HG03432 (cell line): ENCODE results near the gene CDC42BPB.

Source experiments
- ATAC-seq: cut with Tn5 transposase; IDR thresholded peaks from one replicate; pipeline ENCODE4 v1.9.1; 2021; ENCODE audit warnings: mild to moderate bottlenecking, moderate library complexity; ENCODE audit not compliant: unreplicated experiment

CDC42BPB gene

DNA sequence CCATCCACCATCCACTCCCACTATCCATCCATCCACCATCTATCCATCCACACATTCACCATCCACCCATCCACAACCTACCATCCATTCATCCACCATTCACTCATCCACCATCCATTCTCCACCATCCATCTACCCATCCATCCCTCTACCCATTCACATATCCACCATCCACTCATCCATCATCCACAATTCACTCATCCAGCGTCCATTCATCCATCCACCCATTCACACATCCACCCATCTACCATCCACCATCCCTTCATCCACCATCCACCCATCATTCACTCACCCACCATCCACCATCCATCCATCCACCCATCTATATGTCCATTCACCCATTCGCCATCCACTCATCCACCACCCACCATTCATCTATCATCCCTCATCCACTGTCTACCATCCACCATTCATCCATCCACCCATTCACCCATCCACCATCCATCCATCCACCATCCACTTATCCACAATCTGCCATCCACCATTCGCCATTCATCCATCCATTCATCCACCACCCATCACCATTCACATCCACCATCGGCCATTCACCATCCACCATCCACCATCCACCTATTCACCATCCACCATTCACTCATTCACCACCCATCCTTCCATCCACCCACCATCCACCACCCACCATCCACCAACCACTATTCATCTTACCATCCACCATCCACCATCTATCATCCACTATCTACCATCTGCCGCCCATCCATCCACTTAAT, 136.9 kb downstream of the CDC42BPB start:
- no peak for ATAC-seq

DNA sequence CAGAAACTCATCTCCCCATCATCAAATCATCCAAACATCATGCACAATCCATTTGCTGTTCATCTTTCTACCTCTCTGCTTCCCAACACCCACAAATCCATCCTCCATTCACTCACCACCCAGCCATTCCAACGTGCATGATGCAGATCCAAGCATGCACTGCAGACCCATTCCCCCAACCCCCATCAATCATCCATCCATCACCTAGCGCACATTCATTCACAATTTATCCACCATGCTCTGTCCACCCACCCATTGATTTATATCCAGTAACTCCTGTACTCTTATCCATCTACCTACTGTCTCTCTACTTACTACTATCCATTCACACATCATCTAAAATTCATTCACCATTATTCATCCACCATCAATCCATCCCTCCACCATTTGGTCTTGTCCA, 138.9 kb downstream of the CDC42BPB start:
- no peak for ATAC-seq

DNA sequence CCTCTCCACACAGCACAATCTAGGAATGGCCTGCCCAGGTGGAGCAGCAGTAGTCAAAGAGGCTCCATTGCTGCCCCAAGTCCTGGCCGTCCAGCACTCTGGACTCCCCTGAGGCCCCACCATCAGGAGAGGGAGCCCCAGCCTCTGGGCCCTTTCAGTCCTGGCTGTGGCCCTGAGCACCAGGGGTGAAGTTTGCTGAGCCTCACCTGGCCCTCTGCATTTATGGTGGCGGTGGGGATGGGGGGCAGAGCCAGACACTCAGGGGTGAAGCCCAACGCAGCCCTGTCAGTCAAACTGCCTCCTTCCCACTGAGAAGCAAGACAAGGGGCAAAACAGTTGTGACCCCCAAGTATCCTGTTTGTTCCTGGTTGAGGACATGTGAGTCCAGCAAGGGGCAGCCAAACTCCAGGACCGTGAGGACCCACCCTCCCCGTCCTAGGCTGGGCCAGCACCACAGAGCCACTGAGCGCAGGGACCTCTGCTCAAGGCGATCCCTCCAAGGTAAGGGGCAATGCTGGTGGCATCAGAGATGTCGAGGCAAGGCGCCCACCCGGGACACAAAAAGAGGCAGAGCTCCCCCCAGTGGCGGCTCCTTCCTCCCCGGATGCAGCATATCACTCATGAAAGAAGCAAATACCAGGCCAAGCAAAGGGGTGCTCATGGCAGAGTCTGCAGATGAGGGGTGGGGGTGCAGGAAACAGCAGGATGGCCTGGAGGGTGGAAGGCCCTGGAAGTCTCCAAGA, 139.7 kb downstream of the CDC42BPB start:
- no peak for ATAC-seq

DNA sequence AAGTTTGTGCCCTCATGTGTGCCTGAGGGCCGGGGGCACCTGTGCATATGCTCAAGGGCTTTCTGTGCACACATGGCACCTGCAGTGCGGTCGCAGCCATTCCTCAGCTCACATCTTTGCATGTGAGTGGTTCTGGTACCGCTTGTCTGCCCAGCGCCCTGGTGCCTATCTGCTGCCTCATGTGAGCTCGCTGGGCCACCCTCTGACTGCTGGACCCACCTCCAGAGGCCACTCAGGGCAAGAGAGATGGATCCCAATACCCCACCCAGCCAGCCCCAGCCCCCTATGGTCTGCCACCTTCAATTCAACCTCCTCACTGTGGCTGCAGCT, 140.3 kb downstream of the CDC42BPB start:
- ATAC-seq, result no peak

DNA sequence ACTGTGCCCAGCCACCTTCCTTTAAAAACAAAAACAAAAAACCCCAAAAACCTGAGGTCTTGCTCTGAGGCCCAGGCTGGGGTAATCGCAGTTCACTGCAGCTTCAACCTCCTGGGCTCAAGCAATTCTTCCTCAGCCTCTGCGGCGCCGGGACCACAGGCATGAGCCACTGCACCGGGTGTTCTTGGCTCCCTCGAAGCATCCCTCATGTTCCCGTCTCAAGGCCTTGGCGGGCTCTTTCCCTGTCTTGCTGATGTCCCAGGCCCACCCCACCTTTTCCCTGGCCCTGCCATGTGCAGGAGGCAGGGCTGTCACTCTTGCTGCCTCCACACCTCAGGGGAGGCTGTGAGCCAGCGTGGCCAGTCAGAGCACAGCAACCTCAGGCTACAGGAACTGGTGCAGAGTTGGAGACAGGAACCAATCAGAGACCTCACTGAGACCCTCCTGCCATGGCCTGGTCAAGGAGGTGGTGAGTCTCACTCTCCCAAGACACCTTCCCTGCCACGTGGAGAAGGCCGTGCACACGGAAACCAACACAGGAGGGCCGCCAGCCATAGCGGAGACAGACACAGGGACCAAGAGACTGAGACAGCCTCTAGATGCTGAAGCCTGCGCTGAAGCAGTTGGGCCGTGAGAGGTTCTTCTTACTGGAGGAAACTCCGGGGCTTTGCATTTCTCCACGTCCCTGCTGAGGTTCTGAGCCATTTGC, 140.8 kb downstream of the CDC42BPB start:
- no peak for ATAC-seq

DNA sequence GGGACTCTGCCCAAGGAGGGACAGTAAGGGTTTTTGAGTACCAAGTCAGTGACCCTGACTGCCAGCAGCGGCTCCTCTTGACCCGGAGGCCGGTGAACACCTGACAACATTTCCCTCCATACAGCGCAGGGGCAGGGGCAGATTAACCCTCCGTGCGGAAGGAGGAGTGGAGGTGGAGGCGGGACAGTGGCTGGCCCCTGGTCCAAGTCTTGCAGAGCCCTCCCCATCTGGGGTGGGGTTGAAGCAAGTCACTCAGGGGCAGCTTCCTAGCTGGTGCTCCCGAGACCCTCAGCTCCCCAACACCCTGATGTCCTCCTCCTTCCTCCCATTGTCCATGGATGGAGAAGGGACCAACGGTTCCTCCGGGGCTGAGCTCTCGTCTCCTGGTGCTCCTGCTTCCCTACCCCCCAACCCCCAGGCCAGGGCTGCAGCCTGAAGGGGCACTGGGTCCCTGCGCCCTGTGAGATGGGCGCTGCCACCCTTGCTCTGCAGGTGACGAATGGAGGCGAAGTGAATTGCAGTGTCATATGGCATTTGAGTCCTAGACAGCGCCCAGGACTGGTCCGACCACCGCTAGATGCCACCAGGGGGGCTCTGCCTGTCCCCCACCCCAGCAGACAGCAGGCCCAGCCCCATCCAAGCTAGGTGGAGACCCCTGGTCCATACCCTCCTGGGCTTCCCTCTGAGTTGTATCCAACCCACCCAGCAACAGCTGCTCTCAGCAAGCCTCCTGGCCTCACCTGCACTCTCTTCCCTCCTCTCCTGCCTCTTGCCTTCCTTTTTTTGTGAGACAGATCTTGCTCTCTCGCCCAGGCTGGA, 141.8 kb downstream of the CDC42BPB start:
- no peak for ATAC-seq

DNA sequence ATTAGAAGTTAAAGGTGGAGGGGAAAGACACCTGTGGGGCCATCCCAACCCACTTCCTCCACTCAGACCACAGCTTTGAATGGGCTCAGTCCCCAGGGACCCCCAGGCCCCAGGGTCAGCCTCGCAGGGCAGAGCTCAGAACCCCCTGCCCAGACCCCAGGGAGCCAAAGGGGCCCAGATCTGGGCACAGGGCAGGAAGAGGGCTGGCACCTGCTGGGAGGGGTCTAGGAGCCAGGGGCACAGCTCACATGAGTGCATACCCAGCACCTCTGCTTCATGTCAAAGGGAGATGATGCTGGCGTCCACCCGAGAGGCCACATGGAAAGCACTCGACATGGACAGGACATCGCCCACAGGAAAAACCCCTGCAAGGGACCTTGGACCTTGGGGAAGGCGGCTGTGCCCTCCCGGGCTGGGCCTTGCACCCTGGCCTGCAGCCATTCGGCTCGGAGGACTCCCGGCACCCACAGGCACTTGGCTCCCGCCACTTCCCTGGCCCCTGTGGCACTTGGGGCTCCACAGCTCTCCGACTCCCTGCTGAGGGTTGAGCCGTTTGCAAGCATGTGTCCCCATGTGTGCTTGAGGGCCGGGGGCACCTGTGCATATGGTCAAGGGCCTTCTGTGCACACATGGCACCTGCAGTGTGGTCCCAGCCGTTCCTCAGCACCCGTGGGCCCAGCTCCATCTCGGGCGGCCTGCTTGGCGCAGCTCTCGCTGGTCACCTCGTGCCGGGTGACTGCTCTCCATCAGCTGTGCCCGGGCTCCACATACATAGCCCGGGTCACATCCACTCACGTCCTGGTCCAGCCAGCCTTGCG, 142.7 kb downstream of the CDC42BPB start:
- ATAC-seq, result no peak

DNA sequence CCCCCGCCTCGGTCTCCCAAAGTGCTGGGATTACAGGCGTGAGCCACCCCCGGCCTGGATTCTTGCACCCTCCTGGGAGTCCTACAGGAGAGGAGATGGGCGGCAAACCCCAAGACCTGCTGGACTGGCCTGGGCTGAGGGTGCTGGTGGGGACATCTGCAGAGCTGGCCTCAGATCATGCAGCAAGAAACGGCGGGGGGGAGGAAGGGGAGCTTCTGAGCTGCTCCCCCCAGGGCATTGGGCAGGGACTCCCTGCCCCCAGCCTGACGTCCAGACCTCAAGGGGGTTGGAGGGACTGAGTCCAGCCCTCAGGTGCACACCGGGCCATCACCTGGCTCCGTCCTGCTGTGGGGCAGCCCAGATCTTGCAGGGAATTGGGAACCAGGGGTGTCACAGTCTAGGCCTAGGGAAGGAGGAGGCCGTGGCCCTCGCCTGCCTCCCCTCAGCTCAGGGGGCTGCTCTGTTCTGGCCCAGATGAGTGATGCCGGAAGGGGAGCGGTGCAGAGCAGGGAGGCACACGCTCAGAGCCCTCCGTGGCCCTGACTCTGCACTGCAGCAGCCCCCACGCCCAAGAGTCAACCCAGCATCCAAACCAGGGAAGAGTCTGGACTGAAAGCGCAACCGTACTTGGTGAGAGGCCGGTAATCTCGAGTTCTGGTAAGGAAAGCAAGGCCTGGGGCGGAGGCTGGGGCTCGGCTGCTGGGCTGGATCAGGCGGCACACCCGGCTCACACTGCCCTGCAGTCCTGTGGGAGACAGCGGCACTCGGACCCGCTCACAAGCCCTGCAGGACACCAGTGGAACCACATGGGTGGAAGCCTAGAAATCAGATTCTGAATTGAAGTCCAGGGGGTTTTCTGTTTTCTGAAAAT, 143.8 kb downstream of the CDC42BPB start:
- no peak for ATAC-seq

DNA sequence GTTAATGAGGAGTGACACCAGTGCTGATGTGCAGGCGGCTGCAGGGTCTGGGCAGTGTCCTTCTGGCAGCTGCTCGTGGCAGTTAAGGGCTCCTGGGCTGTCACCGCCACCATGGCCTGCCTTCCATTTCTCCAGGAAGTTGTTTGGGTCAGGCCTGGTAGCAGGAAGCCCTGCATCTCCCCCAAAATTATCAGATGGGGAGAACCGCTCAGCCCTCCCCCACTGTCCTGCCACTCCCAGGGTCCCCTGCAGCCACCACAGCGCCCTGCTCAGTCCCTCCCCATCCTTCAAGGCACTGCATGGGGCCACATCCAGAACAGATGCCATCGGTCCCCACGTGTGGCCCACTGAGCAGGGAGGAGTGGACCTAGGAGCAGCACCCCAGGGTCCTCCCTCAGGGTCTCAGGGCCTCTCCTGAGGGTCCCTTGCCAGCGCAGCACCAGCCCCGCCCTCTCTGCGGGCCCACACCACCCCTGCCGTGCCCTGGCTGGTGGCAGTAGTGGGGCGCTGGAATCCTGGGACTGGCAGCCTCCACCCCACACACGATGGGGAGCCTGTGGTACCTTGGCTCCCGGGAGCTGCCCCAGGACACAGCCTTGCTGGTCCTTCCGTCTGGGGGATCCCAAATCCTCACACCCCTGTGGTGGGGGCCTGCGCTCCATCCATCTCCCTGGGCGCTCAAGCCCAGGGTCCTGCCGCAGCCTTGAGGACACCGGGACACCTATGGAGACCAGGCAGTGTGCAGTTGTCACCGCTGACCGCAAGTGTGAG, 145.2 kb downstream of the CDC42BPB start:
- no peak for ATAC-seq

DNA sequence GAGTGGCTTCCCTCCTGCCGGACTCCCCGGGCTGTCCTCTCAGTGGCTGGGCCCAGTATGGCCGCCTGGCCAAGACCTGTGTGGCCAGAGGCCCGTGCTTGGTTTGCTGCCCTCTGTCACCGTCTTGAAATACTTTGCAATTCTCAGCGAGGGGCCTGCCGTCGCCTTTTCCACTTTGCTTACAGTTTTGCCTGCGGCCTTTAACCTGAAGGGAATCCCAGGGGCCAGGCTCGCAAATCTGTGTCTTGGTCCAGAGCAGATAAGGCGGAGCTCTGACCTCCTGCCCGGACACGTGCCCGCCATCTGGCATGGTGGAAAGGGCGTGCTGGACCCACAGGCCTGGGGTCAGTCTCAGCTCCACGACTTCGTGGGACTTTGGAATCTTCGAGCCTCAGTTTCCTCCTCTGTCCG, 145.8 kb downstream of the CDC42BPB start:
- no peak for ATAC-seq

DNA sequence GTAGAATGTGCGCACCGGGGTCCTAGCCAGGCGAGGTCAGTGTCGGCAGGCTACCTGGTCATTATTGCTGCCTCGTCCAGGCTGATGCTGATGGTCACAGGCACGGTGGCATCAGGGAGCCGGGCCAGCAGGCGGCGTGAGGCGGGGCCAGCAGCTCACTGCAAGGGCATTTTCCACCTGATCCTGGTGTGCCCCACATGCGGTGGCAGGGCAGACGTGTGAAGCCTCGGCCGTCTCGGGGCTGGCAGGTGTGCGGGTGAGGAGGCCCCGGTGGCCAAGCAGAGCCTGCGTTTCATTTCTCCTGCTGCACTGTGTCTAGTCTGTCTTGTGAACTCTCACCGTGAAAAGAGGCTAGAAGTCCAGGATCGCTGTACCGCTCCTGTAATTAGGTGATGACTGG, 146.9 kb downstream of the CDC42BPB start:
- no peak for ATAC-seq

DNA sequence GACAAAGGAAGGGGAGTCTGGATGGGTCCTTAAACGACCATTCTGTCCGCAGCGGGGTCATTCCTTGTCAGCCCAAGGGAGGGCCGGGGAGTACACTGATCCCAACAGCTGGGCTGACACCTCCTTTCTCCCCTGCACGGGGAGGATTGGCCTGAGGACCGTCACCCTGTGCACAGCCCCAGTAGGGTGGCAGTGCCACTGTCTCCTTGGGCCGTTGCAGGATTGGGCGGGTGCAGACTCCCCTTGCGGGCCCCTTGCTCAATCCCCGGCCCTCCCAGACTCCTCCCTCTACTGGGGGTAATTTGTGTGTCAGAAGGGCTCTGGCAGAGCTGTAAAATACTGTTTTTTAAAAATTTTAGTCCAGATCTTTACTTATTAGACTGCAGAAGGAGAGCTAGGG, 147.4 kb downstream of the CDC42BPB start:
- no peak for ATAC-seq

DNA sequence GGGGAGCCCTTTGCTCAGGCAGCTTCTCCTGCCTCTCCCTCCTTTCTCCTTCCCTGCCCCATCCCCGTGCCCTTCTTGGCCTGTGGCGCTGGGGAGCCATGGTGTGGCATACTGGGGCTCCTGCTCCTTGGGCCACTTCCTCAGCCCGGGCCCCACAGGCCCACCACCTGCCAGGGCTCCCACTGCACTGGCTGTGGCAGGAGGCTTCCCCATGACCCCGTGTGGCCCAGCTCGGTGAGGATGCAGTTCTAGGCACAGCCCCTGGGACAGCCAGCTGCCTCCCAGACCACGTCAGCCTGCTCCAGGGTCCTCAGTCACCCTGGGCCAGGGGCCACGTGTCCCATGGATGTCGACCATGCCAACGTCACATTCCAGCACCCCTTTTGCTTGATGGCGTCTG, 147.9 kb downstream of the CDC42BPB start:
- ATAC-seq, result no peak

DNA sequence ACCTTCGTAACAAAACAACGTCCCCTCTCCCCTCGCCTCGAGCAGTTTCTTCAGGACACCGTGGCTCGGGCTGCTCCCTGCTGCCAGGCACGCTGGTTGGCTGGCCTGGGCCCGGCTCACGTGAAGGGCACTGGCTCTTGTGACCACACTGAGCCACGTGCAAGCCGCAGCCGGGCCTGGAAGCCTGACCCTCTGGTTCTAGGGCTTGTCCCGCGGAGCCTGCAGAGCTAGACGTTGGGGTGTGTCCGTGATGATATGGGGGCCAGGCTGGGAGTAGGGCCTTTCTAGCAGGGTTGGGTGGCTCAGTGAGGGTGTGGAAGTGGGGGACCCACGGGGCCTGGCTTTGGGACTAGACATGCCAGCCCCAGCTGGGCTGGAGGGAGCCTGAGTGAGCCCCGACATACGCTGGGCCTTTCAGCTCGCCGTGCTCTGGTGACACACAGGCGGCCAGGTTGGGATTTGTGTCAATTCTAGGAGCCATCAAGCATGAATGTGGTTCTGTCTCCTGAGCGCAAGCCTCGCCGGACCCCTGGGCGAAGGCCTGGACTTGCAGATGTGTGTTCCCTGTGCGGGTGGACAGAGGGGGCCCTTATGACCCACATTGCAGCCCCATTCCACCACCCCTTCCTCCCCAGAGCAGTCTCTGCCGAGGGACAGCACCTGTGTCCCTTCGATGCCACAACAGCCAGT, 148.4 kb downstream of the CDC42BPB start:
- ATAC-seq, result no peak

DNA sequence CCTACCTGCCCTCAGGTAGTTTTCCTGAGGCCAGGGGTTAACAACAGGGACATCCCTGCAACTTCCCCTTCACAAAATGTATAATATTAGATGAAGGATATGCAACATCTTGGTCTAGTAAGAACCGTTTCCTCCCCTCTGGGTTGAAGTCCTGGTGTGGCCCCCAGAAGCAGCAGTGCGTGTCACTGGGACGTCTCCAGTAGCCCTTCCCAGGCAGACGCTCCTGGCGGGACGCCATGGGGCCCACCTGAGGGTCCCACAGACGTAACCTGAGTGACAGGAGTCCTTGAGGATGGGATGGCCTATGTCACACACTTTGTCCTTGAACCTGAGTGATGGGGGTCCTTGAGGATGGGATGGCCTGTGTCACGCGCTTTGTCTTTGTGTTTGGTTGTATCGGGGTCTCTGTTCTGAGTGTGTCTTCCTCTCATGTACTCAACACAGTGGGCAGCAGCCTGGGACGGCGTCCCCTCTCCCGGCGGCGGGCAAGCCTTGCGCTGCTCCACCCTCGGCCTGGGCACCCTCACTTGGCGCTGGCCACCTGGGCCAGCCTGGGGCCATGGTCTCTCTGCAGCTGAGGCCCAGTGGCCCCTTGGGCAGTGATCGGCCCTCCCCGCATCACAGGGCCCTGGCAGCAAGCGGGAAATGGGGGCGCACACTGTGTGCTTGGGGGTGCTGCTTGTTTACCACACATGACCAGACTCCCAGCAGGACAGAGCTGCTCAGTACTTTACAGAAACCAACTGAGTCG, 149.2 kb downstream of the CDC42BPB start:
- no peak for ATAC-seq

DNA sequence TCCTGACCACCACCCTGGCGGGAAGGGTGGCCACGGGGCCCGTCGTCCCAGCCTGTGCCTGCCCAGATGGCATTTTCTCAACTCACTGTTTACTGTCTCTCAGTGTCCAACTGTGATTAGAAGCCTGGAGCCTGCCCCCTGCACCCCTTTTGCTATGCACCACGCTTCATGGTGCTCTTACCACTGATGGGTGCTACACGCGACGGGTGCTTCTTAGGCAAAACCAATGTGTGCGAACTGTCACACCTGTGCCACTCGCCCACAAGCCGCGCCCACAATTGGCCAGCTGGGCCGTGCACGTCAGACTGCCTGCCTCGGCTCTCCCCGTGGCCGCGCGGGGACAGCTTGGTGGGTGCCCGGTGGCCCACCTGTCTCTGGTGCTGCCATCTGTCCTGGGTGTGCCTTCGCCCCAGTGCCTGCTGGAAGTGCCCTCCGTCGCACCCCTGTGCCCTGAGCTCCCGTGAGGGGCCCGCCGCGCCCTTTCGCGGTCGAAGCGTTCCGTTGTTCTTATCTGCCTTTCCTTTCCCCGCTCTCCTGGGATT, 150.0 kb downstream of the CDC42BPB start:
- no peak for ATAC-seq
